Nephron progenitor cell (in vitro differentiated cells): ENCODE results near the gene PAX7.

ENCODE experiments used
- DNase-seq: peaks from one replicate; pipeline ENCODE4 v3.0.0; 2021
- H3K27ac Mint-ChIP-seq: 2 replicates; pipeline ENCODE4 v1.8.0; 2021; ENCODE audit warnings: mild to moderate bottlenecking, moderate library complexity, mixed read lengths
- H3K27me3 Mint-ChIP-seq: 2 replicates; pipeline ENCODE4 v1.8.0; 2021; ENCODE audit warnings: mild to moderate bottlenecking, low read depth, mixed read lengths; ENCODE audit not compliant: poor library complexity
- H3K36me3 Mint-ChIP-seq: 2 replicates; pipeline ENCODE4 v1.8.0; 2021; ENCODE audit warnings: low read depth, mixed read lengths
- H3K4me1 Mint-ChIP-seq: 2 replicates; pipeline ENCODE4 v1.8.0; 2021; ENCODE audit warnings: mixed read lengths
- H3K4me3 Mint-ChIP-seq: 2 replicates; pipeline ENCODE4 v1.8.0; 2021; ENCODE audit warnings: mild to moderate bottlenecking, moderate library complexity, mixed read lengths
- H3K9me3 Mint-ChIP-seq: 2 replicates; pipeline ENCODE4 v1.8.0; 2021; ENCODE audit warnings: mild to moderate bottlenecking, moderate library complexity, mixed read lengths
- CTCF ChIP-seq: fragments of 200-600 bp; sonication (generic); IDR thresholded peaks from 2 replicates; pipeline ENCODE4 v1.5.0; 2021; ENCODE audit warnings: antibody characterized with exemption

Gene PAX7

GRCh38 chr1:18603212-18603852 is 27.3 kb upstream of the PAX7 start:
- H3K9me3 Mint-ChIP-seq = no peaks in the 10 kb centered on the region
- no peak for DNase-seq
- no peak overlapping the region for H3K4me3 Mint-ChIP-seq
- no peaks in the 10 kb centered on the region for H3K36me3 Mint-ChIP-seq
- H3K4me1 Mint-ChIP-seq = peaks cover 24% of the 10 kb centered on the region
- no peak overlapping the region for H3K27ac Mint-ChIP-seq
- H3K27me3 Mint-ChIP-seq = peaks cover 71% of the 10 kb centered on the region
- TF ChIP-seq CTCF = no peak

GRCh38 chr1:18606443-18607288 is 24.0 kb upstream of the PAX7 start:
- no peak for TF ChIP-seq CTCF
- no peak for DNase-seq
- H3K9me3 Mint-ChIP-seq = peaks cover 3% of the 10 kb centered on the region
- no peak overlapping the region for H3K27ac Mint-ChIP-seq
- H3K27me3 Mint-ChIP-seq = peaks cover 76% of the 10 kb centered on the region
- no peak overlapping the region for H3K4me3 Mint-ChIP-seq
- H3K4me1 Mint-ChIP-seq = peaks cover 12% of the 10 kb centered on the region
- no peaks in the 10 kb centered on the region for H3K36me3 Mint-ChIP-seq

- TF ChIP-seq CTCF = no peak
- Mint-ChIP-seq H3K4me3 (no peak overlapping the region), H3K9me3 (peaks cover 3% of the 10 kb centered on the region), H3K27ac (no peak overlapping the region), H3K4me1 (peaks cover 12% of the 10 kb centered on the region), H3K36me3 (no peaks in the 10 kb centered on the region), H3K27me3 (peaks cover 78% of the 10 kb centered on the region)
- DNase-seq = no peak
Measured at GRCh38 chr1:18607289-18607760, 23.3 kb upstream of the PAX7 start.

- H3K27me3 Mint-ChIP-seq = peaks cover 75% of the 10 kb centered on the region
- DNase-seq = no peak
- H3K36me3 Mint-ChIP-seq = no peaks in the 10 kb centered on the region
- no peak overlapping the region for H3K27ac Mint-ChIP-seq
- H3K4me1 Mint-ChIP-seq = peaks cover 12% of the 10 kb centered on the region
- no peak for TF ChIP-seq CTCF
- H3K9me3 Mint-ChIP-seq = peaks cover 3% of the 10 kb centered on the region
- no peak overlapping the region for H3K4me3 Mint-ChIP-seq
Measured at GRCh38 chr1:18608534-18608933, 22.1 kb upstream of the PAX7 start.

GRCh38 chr1:18611311-18611710 is 19.3 kb upstream of the PAX7 start:
- H3K4me1 Mint-ChIP-seq = peaks cover 17% of the 10 kb centered on the region
- H3K27ac Mint-ChIP-seq = no peak overlapping the region
- H3K36me3 Mint-ChIP-seq = no peaks in the 10 kb centered on the region
- no peak for TF ChIP-seq CTCF
- H3K9me3 Mint-ChIP-seq = peaks cover 3% of the 10 kb centered on the region
- peaks cover 81% of the 10 kb centered on the region for H3K27me3 Mint-ChIP-seq
- no peak for DNase-seq
- no peak overlapping the region for H3K4me3 Mint-ChIP-seq
